GM12891 (cell line): ENCODE data around the gene ESYT2.

Experiments
- DNase-seq: peaks from one replicate; pipeline ENCODE4 v3.0.0; 2011; ENCODE audit warnings: low spot score; ENCODE audit not compliant: insufficient read length
- FAIRE-seq: peaks from 2 replicates; lab custom pipeline; 2011; peaks lifted over from hg19 to GRCh38; lab: Jason Lieb, UNC
- PAX5 ChIP-seq: IDR thresholded peaks from 2 replicates; pipeline ENCODE4 v1.6.1; 2011; ENCODE audit warnings: low read length, moderate library complexity, mild to moderate bottlenecking; ENCODE audit not compliant: insufficient read depth, severe bottlenecking
- POLR2A ChIP-seq: IDR thresholded peaks from 2 replicates; pipeline ENCODE4 v1.6.1; 2011; ENCODE audit warnings: low read depth, low read length, control low read depth
- POLR2AphosphoS5 ChIP-seq: IDR thresholded peaks from 2 replicates; pipeline ENCODE4 v1.6.1; 2011; ENCODE audit warnings: low read depth, low read length, control low read depth
- POU2F2 ChIP-seq: IDR thresholded peaks from 2 replicates; pipeline ENCODE4 v1.6.1; 2011; ENCODE audit warnings: low read depth, mild to moderate bottlenecking, control low read depth, low read length, moderate library complexity
- SPI1 ChIP-seq: IDR thresholded peaks from 2 replicates; pipeline ENCODE4 v1.6.1; 2011; ENCODE audit warnings: low read depth, low read length, control low read depth
- TAF1 ChIP-seq: IDR thresholded peaks from 2 replicates; pipeline ENCODE4 v1.6.1; 2011; ENCODE audit warnings: low read depth, low read length, control low read depth

The ESYT2 gene

DNA sequence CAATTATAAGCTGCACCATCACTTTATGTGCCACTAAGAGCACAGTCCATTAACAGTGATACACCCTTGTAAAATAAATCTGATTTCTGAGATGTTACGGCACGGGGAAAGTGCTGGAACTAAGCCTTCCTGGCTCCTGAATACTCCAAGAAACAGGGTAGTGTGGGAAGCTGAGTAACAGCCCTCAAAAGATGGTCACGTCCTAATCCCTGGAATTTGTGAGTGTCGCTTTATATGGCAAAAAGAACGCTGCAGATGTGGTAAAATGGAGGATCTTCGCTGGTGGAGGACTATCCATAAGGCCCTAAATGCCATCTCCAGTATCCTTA lies 13.5 kb downstream of the ESYT2 start:
- TF ChIP-seq POU2F2 = no peak
- no peak for DNase-seq
- FAIRE-seq = no peak

DNA sequence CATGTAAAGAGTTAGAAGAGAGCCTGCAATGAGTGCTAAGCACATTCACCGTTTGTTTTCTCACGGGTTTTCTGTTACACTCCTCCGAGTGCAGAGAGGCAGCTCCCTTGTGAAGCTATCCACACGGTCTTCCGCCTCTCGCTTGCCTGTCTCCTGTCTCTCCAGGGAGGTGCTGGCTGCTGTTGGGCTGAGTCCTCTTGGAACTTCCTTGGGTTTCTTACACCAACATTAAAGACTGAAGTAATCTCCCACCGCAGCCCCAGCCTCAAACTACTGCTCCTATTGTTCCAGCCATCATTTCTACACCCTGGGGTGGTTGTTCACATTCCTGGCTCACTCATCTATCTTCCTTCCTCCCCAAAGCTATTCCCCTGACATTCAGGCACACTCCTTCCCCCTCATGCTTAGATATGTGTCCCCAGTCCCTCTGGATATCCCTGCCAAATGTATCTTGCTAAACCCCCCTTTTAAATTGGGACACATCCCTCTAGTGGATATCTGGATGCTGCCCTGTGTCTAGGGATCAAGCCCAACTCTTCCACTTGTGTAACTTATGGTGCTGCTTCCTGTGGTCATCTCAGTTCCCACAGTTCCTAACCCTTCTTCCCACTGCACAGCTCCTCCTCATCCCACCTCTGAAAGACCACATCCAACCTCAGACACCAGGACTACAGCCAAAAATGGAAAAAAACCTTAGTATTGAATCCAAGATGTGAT lies 14.1 kb downstream of the ESYT2 start:
- FAIRE-seq (no peak), DNase-seq (no peak)

GRCh38 chr7:158814637-158815036 lies 14.7 kb downstream of the ESYT2 start:
- FAIRE-seq (no peak), DNase-seq (no peak)
- TF ChIP-seq SPI1 (peak; percentile 74), POU2F2 (no peak)

More for the DNA sequence above, 14.1 kb downstream of the ESYT2 start:
- TF ChIP-seq POLR2A (no peak), POLR2AphosphoS5 (no peak), POU2F2 (no peak), PAX5 (no peak), TAF1 (no peak), SPI1 (no peak)

- DNase-seq (no peak), FAIRE-seq (no peak)
- TF ChIP-seq SPI1 (no peak), TAF1 (no peak), POLR2A (no peak), PAX5 (no peak), POLR2AphosphoS5 (no peak), POU2F2 (no peak)
Observed at GRCh38 chr7:158812684-158813083, 16.6 kb downstream of the ESYT2 start.

GRCh38 chr7:158811894-158812293 lies 17.4 kb downstream of the ESYT2 start:
- no peak for TF ChIP-seq SPI1
- DNase-seq (no peak), FAIRE-seq (no peak)

GRCh38 chr7:158811461-158811860 lies 17.8 kb downstream of the ESYT2 start:
- DNase-seq (no peak), FAIRE-seq (no peak)
- TF ChIP-seq POU2F2 (no peak), POLR2AphosphoS5 (no peak), POLR2A (no peak)

GRCh38 chr7:158810846-158811245 lies 18.5 kb downstream of the ESYT2 start:
- FAIRE-seq (no peak), DNase-seq (no peak)
- TF ChIP-seq SPI1 = no peak
- TF ChIP-seq PAX5 = no peak
- no peak for TF ChIP-seq POLR2AphosphoS5
- no peak for TF ChIP-seq POLR2A
- TF ChIP-seq TAF1 = no peak
- TF ChIP-seq POU2F2 = no peak

DNA sequence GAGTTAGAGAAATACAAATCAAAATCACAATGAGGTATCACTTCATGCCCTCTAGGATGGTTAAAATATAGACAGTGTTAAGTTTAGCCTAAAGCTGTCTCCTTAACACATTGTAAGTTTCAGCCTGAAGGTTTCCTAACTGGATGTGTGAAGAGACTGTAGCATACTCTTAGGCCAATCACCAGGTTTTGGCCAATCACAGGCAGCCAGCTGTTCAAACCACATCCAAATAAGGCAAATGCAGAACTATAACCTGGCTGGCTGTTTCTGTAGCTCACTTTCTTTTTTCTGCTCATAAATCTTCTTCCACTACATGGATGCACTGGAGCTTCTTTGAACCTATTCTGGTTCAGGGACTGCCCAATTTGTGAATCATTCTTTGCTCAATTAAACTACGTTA lies 19.7 kb downstream of the ESYT2 start:
- peak; percentile 54 for FAIRE-seq

DNA sequence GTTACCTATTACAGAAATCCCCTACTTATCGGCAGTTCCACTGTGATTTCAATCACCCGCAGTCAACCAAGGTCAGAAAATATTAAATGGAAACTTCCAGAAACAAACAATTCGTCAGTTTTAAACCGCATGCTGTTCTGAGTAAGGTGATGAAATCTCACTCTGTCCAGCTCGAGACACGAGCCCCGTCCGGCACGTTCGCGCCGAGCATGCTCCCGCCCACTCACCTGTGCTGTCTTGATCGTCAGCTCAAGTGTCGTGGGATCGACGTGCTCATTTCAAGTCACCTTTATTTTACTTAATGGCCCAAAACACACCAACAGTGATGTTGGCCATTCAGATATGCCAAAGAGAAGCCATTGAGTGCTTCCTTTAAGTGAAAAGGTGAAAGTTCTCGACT lies 21.2 kb downstream of the ESYT2 start:
- FAIRE-seq (no peak), DNase-seq (no peak)
- TF ChIP-seq POLR2AphosphoS5 = no peak
- no peak for TF ChIP-seq POU2F2
- no peak for TF ChIP-seq SPI1
- no peak for TF ChIP-seq POLR2A
- no peak for TF ChIP-seq PAX5
- no peak for TF ChIP-seq TAF1

More for the DNA sequence above, 19.7 kb downstream of the ESYT2 start:
- TF ChIP-seq POU2F2 = no peak
- TF ChIP-seq SPI1 = no peak
- no peak for TF ChIP-seq POLR2AphosphoS5
- no peak for TF ChIP-seq PAX5
- no peak for TF ChIP-seq POLR2A
- TF ChIP-seq TAF1 = no peak
- DNase-seq = no peak

GRCh38 chr7:158805937-158806336 lies 23.4 kb downstream of the ESYT2 start:
- no peak for DNase-seq
- FAIRE-seq = no peak
- TF ChIP-seq SPI1 = no peak
- no peak for TF ChIP-seq POLR2AphosphoS5
- TF ChIP-seq PAX5 = no peak
- TF ChIP-seq POLR2A = no peak
- TF ChIP-seq TAF1 = no peak
- no peak for TF ChIP-seq POU2F2

GRCh38 chr7:158805414-158805813 lies 23.9 kb downstream of the ESYT2 start:
- DNase-seq = no peak
- TF ChIP-seq TAF1 (no peak), POU2F2 (no peak), POLR2AphosphoS5 (no peak), POLR2A (no peak), PAX5 (no peak), SPI1 (no peak)
- FAIRE-seq = no peak

- no peak for DNase-seq
- TF ChIP-seq POLR2AphosphoS5 (no peak), SPI1 (no peak), PAX5 (no peak), TAF1 (no peak), POLR2A (no peak), POU2F2 (no peak)
- FAIRE-seq = no peak
Observed at GRCh38 chr7:158804335-158804734, 25.0 kb downstream of the ESYT2 start.
